HepG2 (cell line): ENCODE data around the gene SYNPR.

Experiments
- GLI4 ChIP-seq: sonication (generic); formaldehyde crosslinking; IDR thresholded peaks from 2 replicates; pipeline ENCODE4 v1.5.1; 2020; ENCODE audit warnings: missing genetic modification reagents, mild to moderate bottlenecking, moderate library complexity, borderline replicate concordance
- POLR2A ChIP-seq, 2 experiments: IDR thresholded peaks; 2 replicates each; pipeline ENCODE4 v1.6.1; 2011; ENCODE audit warnings: low read depth in 2 of 2, low read length in 2 of 2, mild to moderate bottlenecking in 1 of 2, moderate library complexity in 1 of 2; ENCODE audit not compliant: insufficient read depth in 1 of 2

DNA sequence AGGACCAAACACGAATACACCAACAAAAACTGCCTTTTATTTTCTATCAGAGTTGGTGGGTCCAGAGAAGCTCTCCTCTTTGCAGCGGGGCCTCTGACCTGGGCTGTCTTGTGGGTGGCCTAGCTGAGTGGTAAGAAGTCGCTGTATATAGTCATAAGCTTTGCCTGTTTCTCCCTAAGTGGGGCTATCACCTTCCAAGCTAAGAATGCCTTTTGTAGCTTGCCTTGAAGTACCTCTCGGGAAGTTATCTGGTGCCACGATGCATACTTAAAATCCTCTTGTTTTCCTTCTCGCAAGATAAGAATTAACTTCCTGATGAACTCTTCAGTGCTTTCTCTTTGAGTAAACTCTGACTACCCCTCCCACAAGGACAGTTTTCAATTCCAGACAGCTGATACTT is 178.8 kb downstream of the SYNPR start:
- no peak for TF ChIP-seq GLI4 (CRISPR knock-in tag)
- TF ChIP-seq POLR2A (IDR thresholded peaks at IDR 0.05; ENCODE audit: insufficient read depth in 1 of 2, low read depth in 2 of 2, low read length in 2 of 2), result no peak
